Measurements from ENCODE around the gene ALDOC. TPM values are rescaled to one million over a fixed set of nuclear protein-coding genes. Genes with fewer than 3 reads are reported as not detected.

The ALDOC gene
- total and polyA plus RNA-seq, 2 of the 13 experiments (the other 11 are each of a cell fraction or from before 2014, with no cell fraction given) = 15.4 to 60.9 TPM

DNA sequence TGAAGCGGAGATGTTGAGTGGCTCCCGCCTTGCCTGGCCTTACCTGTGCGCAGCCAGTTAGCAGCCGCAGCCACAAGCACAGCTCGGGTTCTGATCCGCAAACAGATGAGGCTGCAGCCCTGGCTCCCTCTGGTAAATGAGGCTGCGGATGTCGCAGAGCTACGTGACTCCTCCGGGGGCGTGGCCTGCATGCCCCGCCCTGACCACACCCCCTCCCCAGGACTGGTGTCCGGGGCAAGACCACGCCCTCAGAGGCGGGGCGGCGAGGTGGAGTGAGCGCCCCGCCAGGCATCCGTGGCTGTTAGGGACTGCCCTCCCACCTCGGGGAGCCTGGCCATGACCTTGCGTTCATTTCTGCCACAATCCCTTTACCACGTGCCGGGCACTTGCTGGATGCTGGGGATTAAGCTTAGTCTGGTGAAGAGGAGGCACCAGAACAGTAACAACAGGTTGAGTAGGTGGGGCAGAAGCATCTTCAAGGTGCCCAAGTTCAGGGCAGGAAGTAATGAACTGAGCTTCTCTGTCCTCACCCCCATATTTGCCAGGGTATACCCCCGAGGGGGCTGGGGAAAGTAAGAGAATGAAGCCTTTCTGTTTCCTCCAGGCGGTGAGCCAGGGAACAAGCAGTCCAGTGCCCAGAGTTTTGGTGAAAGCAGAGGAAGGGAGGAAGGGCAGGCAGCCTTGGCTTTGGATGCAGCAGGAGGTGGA is at the start of gene ALDOC (continued):
- no peak for TF ChIP-seq ZBTB40 (IDR thresholded peaks at IDR 0.05)
- peak; percentile 68; the same call in 1 of the 2 replicates for TF ChIP-seq ZBTB40 (CRISPR knock-in tag; IDR thresholded peaks at IDR 0.05)
- no peak for TF ChIP-seq ATF7-NPFF (CRISPR knock-in tag; IDR thresholded peaks at IDR 0.05; ENCODE audit: low read depth)
- TF ChIP-seq, protein P1, sequence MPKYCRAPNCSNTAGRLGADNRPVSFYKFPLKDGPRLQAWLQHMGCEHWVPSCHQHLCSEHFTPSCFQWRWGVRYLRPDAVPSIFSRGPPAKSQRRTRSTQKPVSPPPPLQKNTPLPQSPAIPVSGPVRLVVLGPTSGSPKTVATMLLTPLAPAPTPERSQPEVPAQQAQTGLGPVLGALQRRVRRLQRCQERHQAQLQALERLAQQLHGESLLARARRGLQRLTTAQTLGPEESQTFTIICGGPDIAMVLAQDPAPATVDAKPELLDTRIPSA (CRISPR knock-in tag; IDR thresholded peaks at IDR 0.05; ENCODE audit: borderline replicate concordance) = no peak
- no peak for TF ChIP-seq SUZ12 (IDR thresholded peaks at IDR 0.05; ENCODE audit: low read depth, low read length)
- TF ChIP-seq FOXC1 (CRISPR knock-in tag; IDR thresholded peaks at IDR 0.05; ENCODE audit: borderline replicate concordance) = no peak
- no peak for TF ChIP-seq HES4 (CRISPR knock-in tag; IDR thresholded peaks at IDR 0.05; ENCODE audit: borderline replicate concordance)
- TF ChIP-seq MAZ (IDR thresholded peaks at IDR 0.05; ENCODE audit: borderline replicate concordance, low read depth, low read length) = peak; percentile 44; the same call in 1 of the 2 replicates
- peak; percentile 63; the same call in 1 of the 2 replicates for TF ChIP-seq MAZ (CRISPR knock-in tag; IDR thresholded peaks at IDR 0.05; ENCODE audit: low read depth)
- no peak for TF ChIP-seq MTA3 (CRISPR knock-in tag; IDR thresholded peaks at IDR 0.05)
- TF ChIP-seq ZNF639 (CRISPR knock-in tag; conservative IDR thresholded peaks at IDR 0.05) = no peak
- TF ChIP-seq RFX3 (CRISPR knock-in tag; IDR thresholded peaks at IDR 0.05) = no peak
- TF ChIP-seq KLF16 (CRISPR knock-in tag; IDR thresholded peaks at IDR 0.05) = peak in 1 of 2 experiments; percentile 75; a peak in 1 of 4 replicates
- TF ChIP-seq ZNF614 (CRISPR knock-in tag; IDR thresholded peaks at IDR 0.05; ENCODE audit: borderline replicate concordance) = peak; percentile 78; the same call in 1 of the 2 replicates
- TF ChIP-seq TEAD3 (CRISPR knock-in tag; optimal IDR thresholded peaks at IDR 0.05; ENCODE audit: borderline replicate concordance) = peak; percentile 90
